COR-L47 (cell line): ENCODE measurements around the gene FOSL2.

Source experiments
- DNase-seq: peaks from one replicate; lab custom pipeline; 2025; lab: John Stamatoyannopoulos, UW

The FOSL2 gene

DNA sequence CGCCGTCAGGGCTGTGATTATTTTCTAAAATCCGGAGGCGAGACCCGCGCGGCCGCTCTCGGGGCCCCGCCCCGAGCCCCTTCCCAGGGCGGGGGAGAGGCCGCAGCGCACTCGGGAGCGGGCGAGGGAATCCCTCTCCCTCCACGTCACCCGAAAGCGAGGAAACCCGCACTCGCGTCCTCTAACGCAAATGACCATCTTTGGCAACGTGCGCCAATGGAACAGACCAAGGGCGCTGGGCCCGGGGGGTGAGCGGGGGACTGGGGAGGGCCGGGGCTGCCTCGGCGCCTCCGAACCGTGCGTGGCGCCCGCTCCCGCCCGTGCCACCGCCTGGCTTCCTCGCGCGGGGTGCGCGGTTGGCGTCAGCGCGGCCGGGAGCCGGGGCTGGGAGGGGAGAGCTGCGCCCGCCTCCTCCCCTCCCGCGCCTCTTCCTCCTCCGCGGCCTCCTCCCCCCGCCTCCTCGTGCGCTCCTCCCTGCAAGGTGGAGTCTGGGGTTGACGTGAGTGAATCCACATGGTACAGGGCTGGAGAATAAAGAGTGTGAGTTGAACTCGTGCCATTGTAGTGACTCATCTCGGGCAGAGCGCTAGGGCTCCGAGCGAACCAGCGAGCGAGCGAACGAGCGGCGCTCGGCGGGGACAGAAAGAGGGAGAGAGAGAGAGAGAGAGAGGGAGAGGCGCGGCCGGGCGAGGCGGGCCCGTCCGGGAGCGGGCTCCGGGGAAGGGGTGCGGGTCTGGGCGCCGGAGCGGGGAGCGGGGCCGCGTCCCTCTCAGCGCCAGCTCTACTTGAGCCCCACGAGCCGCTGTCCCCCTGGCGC is at the start of gene FOSL2:
FOSL2 (plus strand) TSS at position 562 of the 817 bp plus-strand sequence. CDS start 863 bp downstream, outside the sequence.
- peak; percentile 94 for DNase-seq

DNA sequence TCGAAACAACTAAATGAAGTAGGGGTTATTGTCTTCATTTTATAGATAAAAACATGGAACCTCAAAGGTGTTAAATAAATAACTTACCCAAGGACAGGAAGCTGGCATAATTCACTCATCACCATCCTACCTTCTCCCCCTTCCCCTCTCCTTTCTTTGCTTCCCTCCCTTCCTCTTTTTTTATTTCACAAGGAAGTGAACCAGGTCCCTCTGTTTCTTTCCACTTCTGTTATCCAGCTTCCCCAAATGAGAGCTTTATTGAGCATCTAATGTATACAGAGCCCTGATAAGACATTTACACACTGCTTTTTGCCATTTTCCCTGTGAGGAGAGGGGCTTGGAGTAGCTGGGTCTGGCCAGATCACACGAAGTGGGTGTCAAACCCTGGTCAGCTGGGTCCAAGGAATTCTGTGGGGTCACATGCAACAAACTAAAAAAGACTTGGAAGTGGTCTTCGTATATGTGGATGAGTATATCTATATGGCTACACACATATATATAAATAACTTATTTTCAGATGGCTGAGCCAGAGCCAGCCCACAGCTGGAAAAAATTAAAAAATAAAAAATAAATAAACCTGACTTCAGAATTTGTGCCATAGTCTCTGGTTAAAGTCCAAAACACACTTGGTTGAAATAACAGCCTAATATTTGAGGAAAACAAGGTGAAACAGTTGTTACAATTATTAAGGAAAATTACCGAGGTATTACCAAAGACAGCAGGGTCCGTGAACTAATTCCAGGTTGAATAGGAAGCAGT is 49.3 kb upstream of the FOSL2 start:
- DNase-seq, result no peak

DNA sequence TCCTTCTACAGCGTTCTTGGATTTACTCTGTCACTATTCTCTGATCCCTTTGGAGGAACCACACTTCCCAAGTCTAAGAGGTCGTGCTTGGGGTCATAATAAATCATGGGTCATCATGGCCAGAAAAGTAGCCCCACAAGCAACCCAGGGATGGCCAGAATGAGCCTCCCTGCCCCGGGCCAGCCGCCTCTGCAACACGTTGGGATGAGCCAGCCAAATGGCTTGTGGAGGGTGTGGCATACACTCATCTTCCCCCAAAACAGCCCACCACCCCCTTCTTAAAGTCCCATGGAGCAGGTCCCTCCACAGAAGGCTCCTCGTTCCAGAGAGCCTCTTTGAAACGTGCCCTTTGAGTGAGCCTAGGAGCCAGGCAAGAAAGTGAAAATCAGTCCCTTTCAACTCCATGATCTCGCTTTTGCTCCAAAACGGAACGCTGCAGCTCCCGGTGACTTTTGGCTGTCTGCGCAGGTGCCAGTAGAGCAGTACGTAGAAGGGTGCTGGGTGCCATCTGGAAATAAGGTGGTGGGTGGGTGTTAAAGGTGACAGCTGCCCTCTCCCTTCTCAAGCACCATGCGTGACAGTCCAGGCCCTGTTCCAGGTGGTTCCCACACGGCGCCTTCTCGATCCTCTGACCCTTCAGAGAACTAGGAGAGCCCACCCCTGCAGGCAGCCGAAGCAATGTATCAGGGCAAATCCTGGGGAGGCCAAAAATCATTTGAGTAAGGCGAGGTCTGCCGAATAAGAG is 48.5 kb upstream of the FOSL2 start:
- DNase-seq, result no peak

DNA sequence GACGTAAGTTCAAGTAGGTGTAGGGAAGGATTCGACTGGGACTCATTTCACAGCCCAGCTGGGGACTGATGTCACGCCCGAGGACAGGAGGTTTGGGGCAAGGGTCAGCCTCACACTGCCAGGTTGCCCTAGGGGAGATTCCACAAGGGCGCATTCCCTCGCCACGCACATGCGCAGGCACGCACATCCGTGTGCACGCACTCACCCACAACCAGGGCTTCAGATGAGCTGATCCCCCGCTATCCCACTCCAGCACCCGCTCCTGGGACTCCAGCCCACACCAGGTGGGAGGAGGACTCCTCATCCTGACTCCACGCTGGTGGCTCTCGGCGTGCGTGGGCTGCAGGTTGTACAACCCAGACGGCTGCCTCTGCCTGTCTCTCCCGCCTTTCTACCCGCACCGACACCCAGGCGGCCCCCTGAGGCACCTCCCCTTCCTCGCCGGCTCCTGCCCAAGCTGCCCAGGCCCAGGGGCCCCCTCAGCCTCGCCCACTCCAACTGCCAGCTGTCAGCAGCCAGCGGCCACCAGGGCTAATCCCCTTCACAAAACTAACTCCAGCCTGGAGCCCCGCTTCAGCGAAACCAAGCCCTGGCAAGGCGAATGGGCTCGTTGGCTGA is 47.8 kb upstream of the FOSL2 start:
- DNase-seq, result no peak

DNA sequence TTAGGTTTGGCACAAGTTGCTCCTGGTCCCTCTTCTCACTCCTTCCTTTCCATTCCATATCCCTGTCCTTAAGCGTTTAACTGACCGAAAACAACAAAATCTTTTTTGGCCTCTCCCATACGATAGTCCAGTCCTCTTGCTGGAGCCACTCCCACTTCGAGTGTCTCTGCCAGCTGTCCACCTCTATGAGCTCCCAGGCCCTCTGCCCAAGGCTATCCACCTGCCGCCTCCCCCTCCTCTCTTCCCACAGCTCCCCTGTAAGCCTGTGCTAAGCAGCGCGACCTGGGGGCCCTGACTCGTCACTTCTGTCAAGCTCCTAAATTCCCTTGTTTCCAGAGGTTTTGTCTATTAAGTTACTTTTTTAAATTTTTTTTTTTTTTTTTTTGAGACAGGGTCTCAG is 47.0 kb upstream of the FOSL2 start:
- no peak for DNase-seq

DNA sequence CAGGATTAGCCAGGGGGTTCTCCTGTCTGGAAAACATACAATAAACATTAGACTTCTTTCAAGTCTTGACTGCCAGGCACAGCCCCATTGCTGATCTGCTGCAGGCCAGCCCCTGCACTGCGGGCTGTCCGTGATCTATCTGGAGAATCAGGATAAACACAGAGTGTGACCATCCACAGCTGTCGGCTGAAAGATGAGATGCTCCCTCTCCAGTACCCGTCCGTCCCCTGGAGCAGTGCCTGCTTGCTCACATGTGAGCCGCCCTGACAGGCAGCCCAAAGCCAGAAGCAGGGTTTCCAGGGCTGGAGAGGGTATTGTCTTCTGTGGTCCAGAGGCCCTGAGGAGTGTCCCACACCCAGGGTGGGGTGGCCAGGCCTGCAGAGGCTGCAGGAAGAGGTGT is 46.1 kb upstream of the FOSL2 start:
- no peak for DNase-seq

DNA sequence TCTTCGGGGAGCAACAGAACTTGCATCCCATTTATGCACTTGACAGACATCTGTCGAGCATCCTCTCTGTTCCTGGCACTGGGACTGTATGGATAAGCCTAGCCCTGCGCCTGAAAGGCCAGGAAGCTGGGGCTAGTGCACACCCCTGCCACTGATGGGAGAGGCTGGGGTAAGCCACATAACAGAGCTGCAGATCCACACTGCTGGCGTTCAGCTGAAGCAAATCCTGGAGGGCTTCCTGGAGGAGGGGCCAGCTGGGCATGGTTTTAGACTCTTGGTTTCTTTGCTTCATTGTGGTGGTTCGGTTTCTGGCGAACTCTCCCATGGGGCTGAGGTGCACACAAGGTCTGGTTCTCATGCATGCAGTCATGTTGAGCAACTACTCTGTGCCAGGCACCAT is 45.5 kb upstream of the FOSL2 start:
- DNase-seq, result no peak

DNA sequence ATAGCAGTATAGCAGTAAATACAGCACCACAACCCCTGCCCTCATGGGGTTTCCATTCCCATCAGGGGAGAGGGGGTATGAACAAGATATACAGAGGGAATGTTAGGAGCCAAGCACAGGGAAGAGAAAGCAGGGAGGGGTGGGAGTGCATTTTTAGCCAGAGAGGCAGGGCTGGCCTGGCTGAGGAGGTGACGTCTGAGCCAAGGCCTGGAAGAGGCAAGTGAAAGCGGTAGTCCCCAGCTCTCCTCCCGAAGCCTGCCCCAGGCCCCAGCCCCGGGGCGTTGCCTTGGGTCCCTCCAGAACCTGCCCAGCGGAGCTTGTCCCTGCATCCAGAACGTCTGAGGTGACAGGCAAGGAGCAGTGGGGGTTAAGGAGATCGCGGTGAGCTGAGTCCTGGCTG is 45.1 kb upstream of the FOSL2 start:
- DNase-seq, result no peak

DNA sequence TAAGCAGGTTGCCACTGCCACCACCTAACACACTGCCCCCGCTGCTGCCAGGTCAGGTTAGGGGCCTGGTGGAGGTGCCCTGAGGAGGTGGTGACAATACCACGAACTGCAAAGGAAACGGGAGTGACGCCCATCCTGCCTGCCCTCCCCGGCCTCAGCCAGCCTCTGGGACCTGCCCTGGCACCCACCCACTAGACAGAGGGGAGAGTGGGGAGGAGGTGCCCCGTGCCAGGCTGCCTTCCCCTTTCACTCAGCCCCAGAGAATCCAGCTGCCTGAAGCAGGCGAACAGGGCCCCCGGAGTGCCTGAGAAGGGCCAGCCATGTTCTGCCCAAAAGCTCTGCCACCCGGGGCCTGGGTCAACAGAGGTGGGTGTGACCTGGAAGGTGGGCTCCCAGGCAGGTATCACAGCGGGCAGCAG is 44.5 kb upstream of the FOSL2 start:
- DNase-seq, result no peak

DNA sequence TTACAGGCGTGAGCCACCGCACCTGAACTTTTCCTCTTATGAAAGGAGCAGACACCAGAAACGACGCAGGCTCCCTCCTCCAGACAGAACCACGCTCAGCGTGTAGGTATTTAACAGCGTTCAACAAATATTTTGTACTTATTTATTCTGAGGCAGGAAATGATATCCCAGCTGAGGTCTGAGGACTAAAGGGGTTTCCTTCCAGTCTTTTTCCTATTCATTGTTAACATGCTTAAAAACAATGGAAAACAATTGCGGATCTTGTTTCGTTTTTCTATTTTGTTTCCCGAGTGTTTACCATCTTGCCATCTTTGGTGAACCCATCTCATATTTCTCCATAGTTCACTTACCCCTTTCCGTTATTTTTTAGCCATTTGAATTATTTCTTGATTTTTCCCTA is 43.7 kb upstream of the FOSL2 start:
- no peak for DNase-seq

DNA sequence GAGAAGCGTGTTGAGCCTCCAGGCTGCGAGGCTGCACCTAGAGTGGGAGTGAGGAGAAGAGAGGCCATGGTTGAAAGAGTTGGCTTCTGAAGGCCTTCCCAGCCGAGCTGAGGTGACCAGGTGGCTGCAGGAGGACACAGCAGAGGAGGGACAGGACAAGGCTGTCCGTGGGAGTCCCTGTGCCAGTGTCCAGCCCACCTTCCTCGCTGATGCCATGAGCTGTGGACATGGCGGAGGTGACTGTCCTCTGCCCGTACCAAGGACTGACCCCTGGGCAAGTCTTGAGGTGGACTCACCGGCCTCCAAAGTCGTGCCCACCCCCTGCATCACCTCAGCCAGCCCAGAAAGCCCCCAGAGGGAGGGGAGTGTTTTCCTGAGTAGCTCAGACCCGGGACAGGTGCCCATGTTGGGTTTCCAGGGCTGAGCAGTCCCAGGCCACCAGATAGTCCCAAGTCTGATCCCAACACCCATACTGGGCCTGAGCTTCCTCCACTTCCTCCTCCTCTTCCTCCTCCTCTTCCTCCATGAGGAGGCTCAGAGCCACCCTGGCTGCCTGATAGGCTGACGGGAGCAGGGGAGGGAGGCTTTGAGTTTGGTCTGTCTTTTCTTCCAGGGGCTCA is 43.0 kb upstream of the FOSL2 start:
- no peak for DNase-seq

DNA sequence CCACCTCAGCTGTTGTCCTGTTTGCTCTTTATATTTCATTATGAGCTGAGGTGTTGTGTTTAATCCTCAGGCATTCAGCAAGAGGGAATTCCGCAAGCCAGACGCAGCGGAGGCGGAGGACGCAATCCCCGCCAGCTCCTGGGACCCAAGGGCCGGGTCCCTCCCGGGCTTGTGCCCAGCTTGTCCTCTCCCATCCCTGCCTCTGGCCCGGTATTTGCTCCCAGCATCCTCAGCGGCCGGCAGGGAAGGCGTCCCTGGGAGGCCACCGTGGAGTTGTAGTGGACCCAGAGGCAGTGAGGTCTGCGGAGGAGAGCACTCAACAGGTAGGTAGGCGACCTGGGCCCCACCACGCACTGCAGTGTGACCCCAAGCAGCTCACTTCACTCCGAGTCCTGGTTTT is 42.5 kb upstream of the FOSL2 start:
- DNase-seq, result no peak

DNA sequence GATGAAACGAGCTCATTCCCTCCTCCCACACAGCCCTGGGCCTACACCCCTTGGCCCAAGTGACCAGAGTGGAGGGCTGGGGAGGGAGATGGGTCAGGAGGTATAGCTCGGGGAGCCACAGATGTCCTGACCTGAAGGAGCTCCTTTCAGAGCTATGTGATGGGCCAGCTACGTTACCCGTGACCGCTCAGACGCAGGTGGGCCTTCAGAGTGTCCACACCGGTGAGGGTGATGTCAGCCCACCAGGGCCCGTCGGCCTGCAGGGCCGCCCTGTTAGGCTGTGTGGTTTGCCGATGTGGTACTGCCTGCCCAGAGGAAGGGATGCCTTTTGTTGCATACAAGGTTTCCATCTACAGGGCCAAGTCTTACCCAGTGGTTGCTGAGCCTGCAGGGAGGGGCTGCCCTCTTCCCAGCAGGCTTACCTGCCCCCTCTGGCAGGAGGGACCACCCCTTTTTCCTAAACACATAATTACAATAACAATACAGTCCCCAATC is 41.8 kb upstream of the FOSL2 start:
- DNase-seq, result no peak

DNA sequence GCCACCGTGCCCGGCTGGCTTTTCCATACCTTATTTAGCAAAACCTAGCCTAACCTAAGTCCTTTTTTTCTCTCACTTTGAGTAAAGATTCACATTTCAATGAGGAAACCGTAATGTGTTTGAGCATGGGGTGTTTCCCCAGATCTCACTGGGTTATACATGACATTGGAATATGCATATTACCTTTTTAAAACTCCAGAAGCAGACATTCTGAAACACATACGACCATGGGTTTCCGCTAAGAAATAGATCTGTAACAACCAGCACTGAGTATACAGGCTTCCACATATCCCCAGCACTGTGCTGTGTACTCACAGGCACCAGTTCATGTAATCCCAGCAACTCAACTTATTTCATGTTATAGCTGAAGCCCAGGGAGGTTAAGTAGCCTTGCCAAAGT is 41.0 kb upstream of the FOSL2 start:
- no peak for DNase-seq

DNA sequence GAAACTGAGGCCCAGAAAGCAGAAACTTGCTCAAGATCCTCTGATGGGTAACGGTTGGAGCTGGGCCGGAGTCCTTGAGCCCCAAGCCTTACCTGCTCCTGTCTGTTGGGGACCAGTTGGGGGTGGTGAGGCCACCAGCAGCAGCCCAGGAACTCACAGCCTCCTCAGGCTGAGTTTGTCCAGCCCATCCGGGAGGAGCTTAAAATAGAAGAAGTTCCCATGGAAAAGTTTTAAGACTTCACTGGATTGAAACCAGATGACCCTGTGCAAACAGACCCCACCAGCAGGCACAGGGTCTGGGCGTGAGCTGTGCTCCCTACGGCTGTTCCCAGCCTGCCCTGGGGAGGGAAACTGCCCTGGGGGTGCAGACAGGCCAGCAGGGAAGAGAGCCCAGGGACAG is 40.6 kb upstream of the FOSL2 start:
- DNase-seq, result no peak

DNA sequence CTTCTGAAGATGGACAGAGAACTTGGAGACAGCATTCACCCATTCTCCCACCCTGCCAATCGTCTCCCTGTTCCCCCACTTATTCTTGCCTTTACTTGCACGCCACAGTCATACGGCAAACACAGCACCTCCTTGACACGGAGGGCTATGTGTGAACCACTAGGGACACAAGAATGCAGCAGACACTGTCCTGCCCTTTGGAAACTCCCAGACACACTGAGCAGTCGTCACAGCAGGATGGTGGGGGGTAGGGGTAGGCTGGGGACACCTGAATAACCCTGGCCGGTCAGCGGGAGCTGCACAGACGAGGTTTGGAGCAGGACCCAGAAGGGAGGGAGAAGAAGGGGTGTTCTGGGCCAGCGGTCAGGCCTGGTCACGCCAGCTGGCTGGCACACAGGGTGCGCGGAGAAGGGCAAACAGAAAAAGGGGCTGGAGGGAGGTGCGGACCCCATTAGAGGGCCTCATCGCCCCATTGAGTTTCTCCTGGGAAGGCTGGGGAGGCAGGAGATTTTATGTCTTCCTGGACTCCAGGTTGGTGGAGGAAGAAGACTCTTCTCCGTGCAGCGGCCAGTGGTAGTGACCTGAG is 40.0 kb upstream of the FOSL2 start:
- DNase-seq, result no peak

DNA sequence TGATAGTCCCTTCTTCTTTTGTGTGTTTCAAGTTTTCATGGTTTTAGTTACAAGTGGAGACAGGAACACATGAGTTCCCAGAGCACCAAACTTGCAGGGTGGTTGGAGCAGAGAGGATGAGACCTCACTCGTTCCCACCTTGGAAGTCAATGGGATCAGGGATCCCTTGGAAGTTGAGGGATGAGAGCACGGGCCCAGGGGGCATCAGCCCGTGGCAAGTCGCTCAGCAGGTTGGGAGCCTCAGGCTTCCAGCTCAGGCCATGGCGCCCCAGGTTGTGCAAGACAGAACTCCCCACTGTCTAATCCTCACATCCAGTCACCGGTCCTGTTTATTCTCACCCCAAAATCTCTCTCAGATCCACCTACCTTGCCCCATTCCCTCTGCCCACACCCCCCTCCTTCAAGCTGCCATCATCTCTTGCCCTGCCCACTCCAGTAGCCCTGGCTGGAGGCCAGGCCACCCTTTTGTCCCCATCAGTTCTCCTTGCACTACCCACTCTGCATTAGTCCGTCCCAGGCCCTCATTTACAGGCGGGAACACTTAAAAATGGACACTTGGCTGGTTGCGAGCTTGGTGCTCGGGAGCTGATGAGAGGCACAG is 37.6 kb upstream of the FOSL2 start:
- no peak for DNase-seq

DNA sequence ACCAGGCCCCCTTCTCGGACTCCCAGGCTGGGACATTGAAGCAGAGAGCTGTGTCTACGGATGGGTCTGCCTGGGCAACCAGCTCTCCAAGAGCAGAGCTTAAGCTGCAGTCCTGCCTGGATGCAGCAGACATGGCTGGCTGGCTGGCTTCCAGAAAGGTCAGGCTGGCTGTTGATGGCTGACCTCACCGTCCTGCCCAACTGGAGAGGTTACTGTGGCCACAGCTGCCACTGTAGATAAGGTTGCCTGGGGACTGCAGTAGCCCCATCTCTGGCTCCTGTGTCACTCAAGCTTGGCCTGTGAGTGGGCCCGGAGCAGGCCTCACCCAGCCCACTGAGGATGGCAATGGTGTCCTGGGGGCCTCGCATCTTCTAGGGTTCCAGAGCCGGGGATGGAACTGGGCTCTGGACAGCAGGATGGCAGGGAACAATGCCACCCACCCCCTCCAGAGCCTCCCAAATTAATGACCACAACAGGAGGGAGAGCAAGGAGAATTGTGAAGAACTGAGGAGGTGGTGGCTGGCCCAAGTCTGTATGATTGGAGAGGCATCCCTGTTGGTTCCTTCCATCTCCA is 37.0 kb upstream of the FOSL2 start:
- DNase-seq, result no peak

DNA sequence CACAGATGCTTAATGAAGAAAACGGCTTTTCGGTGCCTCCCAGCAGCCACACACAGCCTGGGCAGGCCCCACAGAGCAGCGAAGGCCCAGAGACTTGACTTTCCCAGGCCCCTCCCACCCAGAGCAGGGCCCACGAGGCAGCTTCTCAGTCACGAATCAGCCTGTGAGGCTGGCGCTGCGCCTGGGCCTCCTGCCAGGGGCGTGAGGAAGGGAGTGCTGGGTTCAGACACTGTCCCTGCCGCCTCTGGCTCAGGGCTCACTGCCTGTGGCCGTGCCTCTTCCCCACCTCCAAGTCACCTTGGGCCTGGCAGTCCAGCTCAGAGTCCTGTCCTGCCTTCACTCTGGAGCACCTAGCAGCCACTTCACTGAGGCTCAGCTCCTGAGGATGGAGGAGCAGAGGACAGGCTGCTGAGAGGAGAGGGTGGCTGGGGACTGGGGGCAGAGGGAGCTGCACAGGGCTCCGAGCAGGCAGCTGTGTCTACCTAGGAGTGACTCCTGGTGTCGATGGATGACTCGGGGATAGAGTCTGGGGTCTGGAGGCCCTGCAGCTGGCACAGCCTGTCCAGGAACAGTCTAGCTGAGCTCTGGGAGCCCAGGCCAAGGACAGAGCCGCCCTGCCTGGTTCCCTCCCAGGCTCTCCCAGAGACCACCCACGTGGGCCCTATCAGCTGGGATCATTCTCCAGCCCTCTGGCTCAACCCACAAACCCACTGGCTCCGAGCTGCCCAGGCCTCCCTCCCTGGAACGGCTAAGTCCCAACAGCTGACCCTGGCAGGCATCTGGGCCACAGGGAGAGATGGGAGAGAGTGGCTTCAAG is 36.4 kb upstream of the FOSL2 start:
- DNase-seq, result peak; percentile 70

DNA sequence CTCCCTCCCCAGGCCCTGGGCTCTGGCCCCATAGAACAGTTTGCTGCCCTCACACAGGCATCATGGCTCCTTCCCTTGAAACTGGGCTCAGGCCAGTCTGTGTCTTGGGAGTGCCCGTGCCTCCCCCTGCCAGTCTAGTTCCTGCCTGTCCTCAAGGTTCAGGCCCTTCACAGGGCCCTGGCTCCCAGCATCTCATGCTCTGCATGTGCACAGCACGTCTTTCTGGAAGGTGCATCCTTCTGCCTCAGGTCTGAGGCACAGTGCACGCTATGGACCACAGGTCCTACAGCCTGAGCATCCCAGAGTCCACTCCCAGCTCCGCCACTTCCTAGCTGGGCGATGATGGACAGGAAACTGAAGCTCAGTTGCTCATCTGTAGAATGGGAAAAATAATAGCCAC is 35.6 kb upstream of the FOSL2 start:
- no peak for DNase-seq
